Astrocyte of the spinal cord (primary cell): ENCODE data around the gene OR52E2.

Experiments used
- DNase-seq: peaks from one replicate; pipeline ENCODE4 v3.0.0; 2011; ENCODE audit warnings: low read depth, low spot score
- H3K4me3 ChIP-seq: 2 replicates; pipeline ENCODE4 v1.5.1; 2011; ENCODE audit warnings: low read depth, mild to moderate bottlenecking, low read length, moderate library complexity
- in situ Hi-C: cut with HindIII; loops from 2 replicates; pipeline ENCODE4 v1.10.0; 2017; ENCODE audit warnings: low sequenced_read_pairs
- TF ChIP-seq, protein P1 (sequence below): IDR thresholded peaks from 2 replicates; pipeline ENCODE4 v1.5.1; 2012; ENCODE audit warnings: low read depth, mild to moderate bottlenecking, low read length, inconsistent platforms

Gene OR52E2

DNA sequence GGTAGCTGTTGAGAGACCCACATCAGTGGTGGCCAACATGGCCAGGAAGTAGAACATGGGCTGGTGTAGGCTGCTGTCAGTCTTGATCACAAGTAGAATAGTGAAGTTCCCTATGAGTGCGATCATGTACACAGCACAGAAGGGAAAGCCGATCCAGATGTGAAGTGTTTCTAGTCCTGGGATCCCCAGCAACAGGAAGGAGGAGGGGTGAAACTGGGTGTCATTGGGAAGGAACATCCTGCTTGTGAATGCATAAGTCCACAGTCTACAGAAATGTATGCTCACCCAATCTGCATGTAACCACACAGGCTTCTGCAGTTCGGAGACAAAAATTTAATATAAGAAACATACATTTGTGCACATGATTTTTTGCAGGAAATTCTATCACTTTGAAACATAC lies at the start of gene OR52E2:
TSS of gene OR52E2 (minus strand) at position 237 of the 400 bp plus-strand sequence. CDS start at position 237, 0 bp downstream.
- DNase-seq, result no peak
- no peak within 1 kb of the TSS for H3K4me3 ChIP-seq
- in situ Hi-C loops, result no loop called here
- TF ChIP-seq, protein P1, sequence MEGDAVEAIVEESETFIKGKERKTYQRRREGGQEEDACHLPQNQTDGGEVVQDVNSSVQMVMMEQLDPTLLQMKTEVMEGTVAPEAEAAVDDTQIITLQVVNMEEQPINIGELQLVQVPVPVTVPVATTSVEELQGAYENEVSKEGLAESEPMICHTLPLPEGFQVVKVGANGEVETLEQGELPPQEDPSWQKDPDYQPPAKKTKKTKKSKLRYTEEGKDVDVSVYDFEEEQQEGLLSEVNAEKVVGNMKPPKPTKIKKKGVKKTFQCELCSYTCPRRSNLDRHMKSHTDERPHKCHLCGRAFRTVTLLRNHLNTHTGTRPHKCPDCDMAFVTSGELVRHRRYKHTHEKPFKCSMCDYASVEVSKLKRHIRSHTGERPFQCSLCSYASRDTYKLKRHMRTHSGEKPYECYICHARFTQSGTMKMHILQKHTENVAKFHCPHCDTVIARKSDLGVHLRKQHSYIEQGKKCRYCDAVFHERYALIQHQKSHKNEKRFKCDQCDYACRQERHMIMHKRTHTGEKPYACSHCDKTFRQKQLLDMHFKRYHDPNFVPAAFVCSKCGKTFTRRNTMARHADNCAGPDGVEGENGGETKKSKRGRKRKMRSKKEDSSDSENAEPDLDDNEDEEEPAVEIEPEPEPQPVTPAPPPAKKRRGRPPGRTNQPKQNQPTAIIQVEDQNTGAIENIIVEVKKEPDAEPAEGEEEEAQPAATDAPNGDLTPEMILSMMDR, result no peak

DNA sequence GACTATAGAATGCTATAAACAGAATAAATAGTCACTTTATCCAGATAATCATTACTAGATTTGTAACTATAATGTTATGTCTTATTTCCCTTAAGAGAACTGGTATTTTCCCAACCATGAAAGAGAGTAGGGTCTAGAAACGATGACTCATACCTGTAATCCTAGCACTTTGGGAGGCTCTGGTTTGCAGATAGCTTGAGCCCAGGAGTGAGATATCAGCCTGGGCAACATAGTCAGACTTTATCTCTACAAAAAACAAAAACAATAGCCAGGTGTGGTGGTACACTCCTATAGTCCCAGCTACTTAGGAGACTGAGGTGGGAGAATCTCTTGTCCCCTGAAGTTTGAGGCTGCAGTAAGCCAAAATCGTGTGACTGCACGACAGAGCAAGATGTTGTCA lies 47.9 kb upstream of the OR52E2 start:
- no peak overlapping the region for H3K4me3 ChIP-seq
- DNase-seq, result no peak
- TF ChIP-seq, protein P1, result no peak
- in situ Hi-C loops, result no loop called here

DNA sequence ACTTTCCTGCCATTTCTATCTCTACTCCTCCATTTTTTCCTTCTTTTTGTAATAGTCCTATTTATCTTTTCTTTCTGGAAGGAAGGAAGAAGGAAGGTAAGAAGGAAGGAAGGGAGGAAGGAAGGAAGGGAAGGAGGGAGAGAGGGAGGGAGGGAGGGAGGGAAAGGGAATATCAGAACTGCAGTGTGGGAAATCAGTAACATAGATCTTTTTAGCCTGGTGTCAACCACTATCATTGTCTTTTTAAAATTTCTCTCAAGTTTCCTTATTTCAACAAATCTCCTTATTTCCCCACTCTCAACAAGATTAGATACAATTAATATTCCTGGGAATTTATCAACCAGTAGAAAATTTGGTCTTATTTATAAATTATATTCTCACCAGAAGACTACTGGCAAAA lies 43.6 kb upstream of the OR52E2 start:
- no peak for DNase-seq
- TF ChIP-seq, protein P1, result no peak
- no peak overlapping the region for H3K4me3 ChIP-seq
- in situ Hi-C loops, result no loop called here

DNA sequence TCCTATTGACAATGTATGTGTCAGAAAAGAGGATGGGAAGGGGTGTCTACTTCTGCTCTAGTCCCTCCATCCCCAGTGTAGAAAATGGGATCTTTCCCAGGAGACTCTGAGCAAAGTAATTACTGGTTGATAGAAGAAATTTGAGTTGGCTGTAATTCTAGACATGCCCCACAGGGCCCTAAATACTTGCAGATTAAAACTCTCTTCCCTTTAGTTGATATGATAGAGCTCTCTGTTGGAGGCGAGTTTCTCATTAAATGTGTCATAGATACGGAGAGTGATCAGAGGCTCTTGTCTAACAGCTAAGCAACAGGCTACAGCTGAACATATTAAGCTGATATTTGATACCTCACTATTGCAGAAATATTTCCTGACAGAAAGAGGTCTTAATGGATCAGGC lies 42.8 kb upstream of the OR52E2 start:
- no peak for DNase-seq
- in situ Hi-C loops, result no loop called here
- H3K4me3 ChIP-seq, result no peak overlapping the region
- TF ChIP-seq, protein P1, result no peak

DNA sequence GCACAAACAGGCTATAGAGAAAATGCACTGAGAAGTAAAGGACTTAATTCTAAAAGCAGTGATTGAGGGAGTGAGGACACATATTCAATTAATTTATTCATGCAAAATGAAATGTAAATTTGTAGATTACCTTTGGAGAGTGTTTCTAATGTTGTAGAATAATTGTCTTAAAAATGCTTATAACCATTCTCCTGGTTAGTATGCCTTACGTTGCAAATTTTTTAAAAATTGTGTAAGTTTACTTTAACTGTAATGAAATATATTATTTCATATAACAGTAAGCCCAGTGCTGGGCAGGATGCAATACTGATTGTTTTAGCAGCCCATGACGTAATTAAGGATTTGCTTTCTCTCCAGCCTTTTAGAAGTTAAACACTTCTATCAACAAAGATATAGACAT lies 36.6 kb upstream of the OR52E2 start:
- DNase-seq, result no peak
- TF ChIP-seq, protein P1, result no peak
- no peak overlapping the region for H3K4me3 ChIP-seq
- in situ Hi-C loops, result no loop called here

DNA sequence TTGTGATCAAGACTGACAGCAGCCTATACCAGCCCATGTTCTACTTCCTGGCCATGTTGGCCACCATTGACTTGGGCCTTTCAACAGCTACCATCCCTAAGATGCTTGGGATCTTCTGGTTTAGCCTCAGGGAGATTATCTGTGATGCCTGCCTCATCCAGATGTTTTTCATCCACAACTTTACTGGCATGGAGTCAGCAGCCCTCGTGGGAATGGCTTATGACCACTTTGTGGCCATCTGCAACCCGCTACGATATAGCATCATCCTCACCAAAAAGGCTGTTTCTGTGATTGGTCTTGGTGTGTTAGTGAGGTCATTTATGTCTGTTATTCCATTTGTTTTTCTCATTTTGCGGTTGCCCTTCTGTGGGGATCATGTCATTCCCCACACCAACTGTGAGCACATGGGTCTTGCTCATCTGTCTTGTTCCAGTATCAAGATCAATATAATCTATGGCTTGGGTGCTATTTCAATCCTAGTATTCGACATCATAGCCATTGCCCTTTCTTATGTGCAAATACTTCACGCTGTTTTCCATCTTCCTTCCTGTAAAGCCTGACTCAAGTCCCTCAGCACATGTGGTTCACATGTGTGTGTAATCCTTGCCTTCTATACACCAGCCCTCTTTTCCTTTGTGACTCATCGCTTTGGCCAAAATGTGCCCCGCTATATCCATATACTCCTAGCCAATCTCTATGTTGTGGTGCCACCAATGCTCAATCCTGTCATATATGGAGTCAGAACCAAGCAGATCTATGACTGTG lies 33.6 kb upstream of the OR52E2 start:
- in situ Hi-C loops, result no loop called here
- TF ChIP-seq, protein P1, result no peak
- no peak overlapping the region for H3K4me3 ChIP-seq
- DNase-seq, result no peak
